NCI-H1417 (cell line): ENCODE results near the gene NEK1.

Source experiments
- DNase-seq, 3 experiments: peaks; one replicate each; lab custom pipeline; 2025; lab: John Stamatoyannopoulos, UW

Gene NEK1

GRCh38 chr4:169418846-169419245 is 193.5 kb downstream of the NEK1 start:
- no peak for DNase-seq

GRCh38 chr4:169417629-169418282 is 194.6 kb downstream of the NEK1 start:
- DNase-seq, result no peak

- DNase-seq, result peak in 1 of 3 experiments; percentile 28
Observed at GRCh38 chr4:169416997-169417396, 195.4 kb downstream of the NEK1 start.

- no peak for DNase-seq
Observed at GRCh38 chr4:169416461-169416860, 195.9 kb downstream of the NEK1 start.

GRCh38 chr4:169414913-169415312 is 197.5 kb downstream of the NEK1 start:
- DNase-seq, result no peak

- DNase-seq, result no peak
Observed at GRCh38 chr4:169412046-169412445, 200.3 kb downstream of the NEK1 start.

GRCh38 chr4:169410839-169411770 is 201.3 kb downstream of the NEK1 start:
- DNase-seq, result peak in 1 of 3 experiments; percentile 5

- no peak for DNase-seq
Observed at GRCh38 chr4:169407217-169407845, 205.1 kb downstream of the NEK1 start.

- DNase-seq, result no peak
Observed at GRCh38 chr4:169404960-169405359, 207.4 kb downstream of the NEK1 start.

- DNase-seq, result no peak
Observed at GRCh38 chr4:169400832-169401231, 211.6 kb downstream of the NEK1 start.

GRCh38 chr4:169399976-169400767 is 212.2 kb downstream of the NEK1 start:
- no peak for DNase-seq

- DNase-seq, result no peak
Observed at GRCh38 chr4:169398316-169398715, 214.1 kb downstream of the NEK1 start.

- DNase-seq, result peak; percentile 2 to 84 (median 41)
Observed at GRCh38 chr4:169397762-169398161, 214.6 kb downstream of the NEK1 start.

- no peak for DNase-seq
Observed at GRCh38 chr4:169385376-169385775, 227.0 kb downstream of the NEK1 start.

GRCh38 chr4:169384779-169385178 is 227.6 kb downstream of the NEK1 start:
- DNase-seq, result no peak

GRCh38 chr4:169383724-169384123 is 228.7 kb downstream of the NEK1 start:
- no peak for DNase-seq

- no peak for DNase-seq
Observed at GRCh38 chr4:169379688-169380087, 232.7 kb downstream of the NEK1 start.

GRCh38 chr4:169377367-169377766 is 235.0 kb downstream of the NEK1 start:
- no peak for DNase-seq

GRCh38 chr4:169376421-169376820 is 236.0 kb downstream of the NEK1 start:
- DNase-seq, result no peak

- no peak for DNase-seq
Observed at GRCh38 chr4:169372791-169373190, 239.6 kb downstream of the NEK1 start.

GRCh38 chr4:169369634-169370033 is 242.7 kb downstream of the NEK1 start:
- no peak for DNase-seq

- DNase-seq, result no peak
Observed at GRCh38 chr4:169367826-169368225, 244.6 kb downstream of the NEK1 start.
